ENCODE data around the gene ANGPTL7. TPM values are rescaled to one million over a fixed set of nuclear protein-coding genes. Genes with fewer than 3 reads are reported as not detected.

ANGPTL7 gene
- total RNA-seq, 6 donors from 2014 or later: 0.17 to 4.6 (median 1.3) TPM; not detected in 1

GRCh38 chr1:11214698-11215380 lies 25.7 kb downstream of the ANGPTL7 start:
- no peak for DNase-seq
- Histone ChIP-seq H3K27me3 (no peaks in the 10 kb centered on the region), H3K36me3 (peaks cover 33 to 99% (median 72%) of the 10 kb centered on the region in 4 donors), H3K4me1 (no peaks in the 10 kb centered on the region), H3K27ac (no peak overlapping the region), H3K9me3 (no peaks in the 10 kb centered on the region), H3K4me3 (no peak overlapping the region)
- TF ChIP-seq POLR2A (IDR thresholded peaks at IDR 0.05): no peak
- TF ChIP-seq CTCF (IDR thresholded peaks at IDR 0.05): no peak
- no peak for TF ChIP-seq POLR2AphosphoS5 (IDR thresholded peaks at IDR 0.05)
- TF ChIP-seq EP300 (IDR thresholded peaks at IDR 0.05): no peak
- no peak for ATAC-seq (ENCODE audit: low FRiP score in 2 of 2)
- WGBS, 2 donors: 88 to 96% methylated on average over 3 of the region's 3 CpGs

- Histone ChIP-seq H3K9me3 (no peaks in the 10 kb centered on the region), H3K4me3 (no peak overlapping the region), H3K4me1 (no peaks in the 10 kb centered on the region), H3K27me3 (no peaks in the 10 kb centered on the region), H3K36me3 (peaks cover 33 to 98% (median 68%) of the 10 kb centered on the region in 4 donors), H3K27ac (no peak overlapping the region)
- WGBS, 2 donors: 91 to 95% methylated on average over 2 of the region's 2 CpGs
- DNase-seq (no peak), ATAC-seq (ENCODE audit: low FRiP score in 2 of 2) (no peak)
- TF ChIP-seq EP300 (IDR thresholded peaks at IDR 0.05) (no peak), POLR2A (IDR thresholded peaks at IDR 0.05) (no peak), CTCF (IDR thresholded peaks at IDR 0.05) (no peak), POLR2AphosphoS5 (IDR thresholded peaks at IDR 0.05) (no peak)
Observed at GRCh38 chr1:11215381-11216005, 26.3 kb downstream of the ANGPTL7 start.

GRCh38 chr1:11216074-11216473 lies 26.9 kb downstream of the ANGPTL7 start:
- no peak for ATAC-seq (ENCODE audit: low FRiP score in 2 of 2)
- Histone ChIP-seq H3K36me3 (peaks cover 33 to 97% (median 62%) of the 10 kb centered on the region in 4 donors), H3K4me1 (no peaks in the 10 kb centered on the region), H3K27me3 (no peaks in the 10 kb centered on the region), H3K9me3 (no peaks in the 10 kb centered on the region), H3K27ac (no peak overlapping the region), H3K4me3 (no peak overlapping the region)
- TF ChIP-seq POLR2A (IDR thresholded peaks at IDR 0.05) (no peak), EP300 (IDR thresholded peaks at IDR 0.05) (no peak), POLR2AphosphoS5 (IDR thresholded peaks at IDR 0.05) (no peak), CTCF (IDR thresholded peaks at IDR 0.05) (no peak)
- no peak for DNase-seq
- 100% methylated on average over 1 of the region's 1 CpG for WGBS, 2 donors

- Histone ChIP-seq H3K4me1 (no peaks in the 10 kb centered on the region), H3K27ac (no peak overlapping the region), H3K36me3 (peaks cover 25 to 81% (median 57%) of the 10 kb centered on the region in 4 donors), H3K27me3 (no peaks in the 10 kb centered on the region), H3K4me3 (no peak overlapping the region), H3K9me3 (no peaks in the 10 kb centered on the region)
- DNase-seq (no peak), ATAC-seq (ENCODE audit: low FRiP score in 2 of 2) (no peak)
- 86 to 88% methylated on average over 10 of the region's 10 CpGs for WGBS, 2 donors
- TF ChIP-seq CTCF (IDR thresholded peaks at IDR 0.05) (no peak), POLR2A (IDR thresholded peaks at IDR 0.05) (no peak), EP300 (IDR thresholded peaks at IDR 0.05) (no peak), POLR2AphosphoS5 (IDR thresholded peaks at IDR 0.05) (no peak)
Observed at GRCh38 chr1:11227106-11228077, 38.2 kb downstream of the ANGPTL7 start.
